ENCODE data around the gene HOXB8.

DNA sequence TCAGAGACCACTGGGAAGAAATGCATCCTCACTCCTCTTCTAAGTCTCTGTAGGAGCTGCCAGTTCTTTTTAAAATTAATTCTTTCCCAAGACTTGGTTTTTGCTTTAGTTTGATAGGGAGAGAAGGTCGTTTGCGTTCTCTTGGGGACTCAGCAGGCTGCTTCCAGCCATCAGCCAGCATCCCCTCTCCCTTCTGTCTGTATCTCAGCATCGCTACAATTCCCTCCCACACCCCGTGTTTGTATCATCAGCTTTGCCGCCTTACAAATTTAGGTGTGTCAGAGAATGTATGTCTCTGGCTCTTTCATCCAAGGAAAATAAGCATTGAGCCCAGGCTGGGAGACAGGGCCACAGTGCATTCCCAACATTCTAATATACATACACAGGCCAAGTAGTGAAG is 15.7 kb downstream of the HOXB8 start:
- TF ChIP-seq, protein P1, sequence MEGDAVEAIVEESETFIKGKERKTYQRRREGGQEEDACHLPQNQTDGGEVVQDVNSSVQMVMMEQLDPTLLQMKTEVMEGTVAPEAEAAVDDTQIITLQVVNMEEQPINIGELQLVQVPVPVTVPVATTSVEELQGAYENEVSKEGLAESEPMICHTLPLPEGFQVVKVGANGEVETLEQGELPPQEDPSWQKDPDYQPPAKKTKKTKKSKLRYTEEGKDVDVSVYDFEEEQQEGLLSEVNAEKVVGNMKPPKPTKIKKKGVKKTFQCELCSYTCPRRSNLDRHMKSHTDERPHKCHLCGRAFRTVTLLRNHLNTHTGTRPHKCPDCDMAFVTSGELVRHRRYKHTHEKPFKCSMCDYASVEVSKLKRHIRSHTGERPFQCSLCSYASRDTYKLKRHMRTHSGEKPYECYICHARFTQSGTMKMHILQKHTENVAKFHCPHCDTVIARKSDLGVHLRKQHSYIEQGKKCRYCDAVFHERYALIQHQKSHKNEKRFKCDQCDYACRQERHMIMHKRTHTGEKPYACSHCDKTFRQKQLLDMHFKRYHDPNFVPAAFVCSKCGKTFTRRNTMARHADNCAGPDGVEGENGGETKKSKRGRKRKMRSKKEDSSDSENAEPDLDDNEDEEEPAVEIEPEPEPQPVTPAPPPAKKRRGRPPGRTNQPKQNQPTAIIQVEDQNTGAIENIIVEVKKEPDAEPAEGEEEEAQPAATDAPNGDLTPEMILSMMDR (CRISPR knock-in tag; IDR thresholded peaks at IDR 0.05): no peak
- TF ChIP-seq HMG20A (CRISPR knock-in tag; IDR thresholded peaks at IDR 0.05; ENCODE audit: borderline replicate concordance) (no peak), ZNF614 (CRISPR knock-in tag; IDR thresholded peaks at IDR 0.05; ENCODE audit: borderline replicate concordance) (no peak), NFE2L1 (CRISPR knock-in tag; IDR thresholded peaks at IDR 0.05; ENCODE audit: borderline replicate concordance) (no peak), POLR2A (IDR thresholded peaks at IDR 0.05; ENCODE audit: insufficient read depth in 1 of 2, low read depth in 2 of 2, low read length in 2 of 2) (no peak), ZFP1 (CRISPR knock-in tag; IDR thresholded peaks at IDR 0.05) (no peak), ZBTB34 (CRISPR knock-in tag; IDR thresholded peaks at IDR 0.05) (no peak), KLF6 (CRISPR knock-in tag; IDR thresholded peaks at IDR 0.05) (no peak), CEBPG (CRISPR knock-in tag; IDR thresholded peaks at IDR 0.05) (no peak), HOXA5 (CRISPR knock-in tag; IDR thresholded peaks at IDR 0.05) (no peak), IRF1 (CRISPR knock-in tag; IDR thresholded peaks at IDR 0.05; ENCODE audit: low read depth) (no peak), GATAD2A (CRISPR knock-in tag; IDR thresholded peaks at IDR 0.05) (no peak), CBX2 (IDR thresholded peaks at IDR 0.05; ENCODE audit: low read depth, low read length) (no peak), CBX2 (CRISPR knock-in tag; IDR thresholded peaks at IDR 0.05; ENCODE audit: low read depth) (no peak)

Measured in HepG2 (cell line).